ENCODE results near the gene NFKBIZ.

DNA sequence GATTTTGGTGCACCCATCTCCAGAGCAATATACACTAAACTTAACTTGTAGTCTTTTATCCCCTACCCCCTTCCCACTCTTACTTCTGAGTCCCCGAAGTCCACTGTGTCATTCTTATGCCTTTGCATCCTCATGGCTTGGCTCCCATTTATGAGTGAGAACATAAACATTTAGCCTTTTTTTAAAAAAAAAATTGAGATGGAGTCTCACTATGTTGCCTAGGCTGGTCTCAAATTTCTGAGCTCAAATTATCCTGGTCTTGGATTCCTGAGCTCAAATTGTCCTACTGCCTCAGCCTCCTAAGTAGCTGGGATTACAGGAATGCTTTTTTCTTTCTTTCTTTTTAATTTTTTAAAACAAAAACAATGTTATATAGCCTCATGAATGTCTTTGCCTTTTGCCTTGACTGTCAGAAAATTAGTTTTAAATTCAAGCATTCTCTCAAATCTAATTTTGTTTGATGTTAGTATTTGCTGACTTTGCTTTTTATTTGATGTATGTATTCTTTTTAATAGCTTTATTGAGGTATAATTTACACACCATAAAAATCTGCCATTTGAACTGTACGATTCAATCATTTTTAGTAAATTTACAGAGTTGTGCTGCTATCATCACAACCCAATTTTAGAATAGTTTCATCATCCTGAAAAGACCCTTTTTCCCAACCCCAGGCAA, 46.9 kb downstream of the NFKBIZ start:
- TF ChIP-seq EZH2 (IDR thresholded peaks at IDR 0.05) = no peak
- TF ChIP-seq, protein P1, sequence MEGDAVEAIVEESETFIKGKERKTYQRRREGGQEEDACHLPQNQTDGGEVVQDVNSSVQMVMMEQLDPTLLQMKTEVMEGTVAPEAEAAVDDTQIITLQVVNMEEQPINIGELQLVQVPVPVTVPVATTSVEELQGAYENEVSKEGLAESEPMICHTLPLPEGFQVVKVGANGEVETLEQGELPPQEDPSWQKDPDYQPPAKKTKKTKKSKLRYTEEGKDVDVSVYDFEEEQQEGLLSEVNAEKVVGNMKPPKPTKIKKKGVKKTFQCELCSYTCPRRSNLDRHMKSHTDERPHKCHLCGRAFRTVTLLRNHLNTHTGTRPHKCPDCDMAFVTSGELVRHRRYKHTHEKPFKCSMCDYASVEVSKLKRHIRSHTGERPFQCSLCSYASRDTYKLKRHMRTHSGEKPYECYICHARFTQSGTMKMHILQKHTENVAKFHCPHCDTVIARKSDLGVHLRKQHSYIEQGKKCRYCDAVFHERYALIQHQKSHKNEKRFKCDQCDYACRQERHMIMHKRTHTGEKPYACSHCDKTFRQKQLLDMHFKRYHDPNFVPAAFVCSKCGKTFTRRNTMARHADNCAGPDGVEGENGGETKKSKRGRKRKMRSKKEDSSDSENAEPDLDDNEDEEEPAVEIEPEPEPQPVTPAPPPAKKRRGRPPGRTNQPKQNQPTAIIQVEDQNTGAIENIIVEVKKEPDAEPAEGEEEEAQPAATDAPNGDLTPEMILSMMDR (IDR thresholded peaks at IDR 0.05) = no peak
